Stimulated activated CD8-positive, alpha-beta memory T cell treated with anti-CD3 and anti-CD28 coated beads, Interleukin-4, amount 100 ng/mL, for 1 hour (primary cell): ENCODE results near the gene FAM72C.
"Not testable (repeated sequence)": the region's sequence is repeated elsewhere in the genome, so short reads cannot be mapped to it uniquely, and the experiment has no call there.

ENCODE experiments used
- DNase-seq, 2 donors: peaks; one replicate each; pipeline ENCODE4 v3.0.0-alpha.2; 2020; ENCODE audit warnings: low read depth in 2 of 2, low spot score in 1 of 2

Gene FAM72C

GRCh38 chr1:143971924-143972700 lies at the start of gene FAM72C:
TSS of gene FAM72C (minus strand) at chr1:143971986. CDS start at chr1:143971141, 845 bp downstream.
- not testable (repeated sequence) for DNase-seq

- not testable (repeated sequence) for DNase-seq
Observed at GRCh38 chr1:144020001-144020738, 48.4 kb upstream of the FAM72C start.

- not testable (repeated sequence) for DNase-seq
Observed at GRCh38 chr1:144019101-144019500, 47.3 kb upstream of the FAM72C start.

GRCh38 chr1:144015180-144015966 lies 43.6 kb upstream of the FAM72C start:
- DNase-seq: not testable (repeated sequence)

- DNase-seq: not testable (repeated sequence)
Observed at GRCh38 chr1:144014528-144014927, 42.7 kb upstream of the FAM72C start.

- DNase-seq: not testable (repeated sequence)
Observed at GRCh38 chr1:144014121-144014520, 42.3 kb upstream of the FAM72C start.

GRCh38 chr1:144012168-144012733 lies 40.5 kb upstream of the FAM72C start:
- not testable (repeated sequence) for DNase-seq

GRCh38 chr1:144009410-144009809 lies 37.6 kb upstream of the FAM72C start:
- DNase-seq: not testable (repeated sequence)

- not testable (repeated sequence) for DNase-seq
Observed at GRCh38 chr1:144004259-144004658, 32.5 kb upstream of the FAM72C start.

- not testable (repeated sequence) for DNase-seq
Observed at GRCh38 chr1:144003306-144004029, 31.7 kb upstream of the FAM72C start.

GRCh38 chr1:144002141-144002881 lies 30.5 kb upstream of the FAM72C start:
- not testable (repeated sequence) for DNase-seq

- DNase-seq: not testable (repeated sequence)
Observed at GRCh38 chr1:144001077-144001476, 29.3 kb upstream of the FAM72C start.

GRCh38 chr1:143996020-143996419 lies 24.2 kb upstream of the FAM72C start:
- not testable (repeated sequence) for DNase-seq

GRCh38 chr1:143993301-143993907 lies 21.6 kb upstream of the FAM72C start:
- not testable (repeated sequence) for DNase-seq

- not testable (repeated sequence) for DNase-seq
Observed at GRCh38 chr1:143990699-143991098, 18.9 kb upstream of the FAM72C start.

- DNase-seq: not testable (repeated sequence)
Observed at GRCh38 chr1:143989719-143990118, 17.9 kb upstream of the FAM72C start.

- not testable (repeated sequence) for DNase-seq
Observed at GRCh38 chr1:143989427-143989712, 17.6 kb upstream of the FAM72C start.

GRCh38 chr1:143988602-143989426 lies 17.0 kb upstream of the FAM72C start:
- not testable (repeated sequence) for DNase-seq
